ENCODE data around the gene KPNA2.
"Not testable (repeated sequence)": the region's sequence is repeated elsewhere in the genome, so short reads cannot be mapped to it uniquely, and the experiment has no call there.

GRCh38 chr17:68018493-68018892 is 17.0 kb upstream of the KPNA2 start:
- not testable (repeated sequence) for TF ChIP-seq CTCF (IDR thresholded peaks at IDR 0.05; ENCODE audit: borderline replicate concordance, extremely low read depth, low read length, poor library complexity, severe bottlenecking); EZH2 (IDR thresholded peaks at IDR 0.05; ENCODE audit: borderline replicate concordance, low read depth, low read length, severe bottlenecking)
